DMS53 (cell line): ENCODE results near the gene LRRC7.

Experiments
- DNase-seq: peaks from one replicate; lab custom pipeline; 2025; lab: John Stamatoyannopoulos, UW

Gene LRRC7

DNA sequence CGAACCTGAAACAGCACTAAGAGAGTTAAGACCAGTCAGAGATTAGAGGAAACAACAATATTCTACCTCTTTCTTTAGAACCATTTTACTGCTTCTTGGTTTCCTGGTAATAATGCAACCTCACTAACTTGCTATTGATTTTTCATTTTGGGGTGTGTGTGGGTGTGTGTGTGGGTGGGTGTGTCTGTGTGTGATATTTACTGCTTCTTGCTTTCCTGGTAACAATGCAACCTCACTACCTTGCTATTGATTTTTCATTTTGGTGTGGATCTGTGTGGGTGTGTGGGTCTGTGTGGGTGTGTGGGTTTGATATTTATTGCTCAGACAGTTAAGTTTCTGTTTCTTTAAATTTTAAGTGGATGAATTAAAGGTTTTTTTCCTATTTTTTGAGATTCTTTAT is 208.8 kb downstream of the LRRC7 start:
- DNase-seq = no peak

DNA sequence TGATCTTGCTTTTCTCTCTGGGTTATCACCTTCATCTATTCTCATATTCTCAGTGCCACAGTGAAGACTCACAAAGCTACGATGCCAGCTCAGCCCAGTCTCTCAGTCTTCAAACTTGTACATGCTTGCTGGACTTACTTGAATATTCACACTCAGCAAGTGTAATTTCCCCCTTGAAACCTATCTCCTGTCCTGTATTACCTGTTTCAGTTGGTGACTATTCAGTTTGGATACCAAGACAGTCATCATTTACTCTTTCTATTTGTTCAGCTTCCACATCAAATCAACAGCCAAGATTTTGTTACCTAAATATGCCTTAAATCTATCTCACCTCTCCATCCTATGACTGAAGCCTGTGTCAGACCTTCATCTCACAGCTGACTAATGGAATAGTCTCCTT is 209.7 kb downstream of the LRRC7 start:
- no peak for DNase-seq

DNA sequence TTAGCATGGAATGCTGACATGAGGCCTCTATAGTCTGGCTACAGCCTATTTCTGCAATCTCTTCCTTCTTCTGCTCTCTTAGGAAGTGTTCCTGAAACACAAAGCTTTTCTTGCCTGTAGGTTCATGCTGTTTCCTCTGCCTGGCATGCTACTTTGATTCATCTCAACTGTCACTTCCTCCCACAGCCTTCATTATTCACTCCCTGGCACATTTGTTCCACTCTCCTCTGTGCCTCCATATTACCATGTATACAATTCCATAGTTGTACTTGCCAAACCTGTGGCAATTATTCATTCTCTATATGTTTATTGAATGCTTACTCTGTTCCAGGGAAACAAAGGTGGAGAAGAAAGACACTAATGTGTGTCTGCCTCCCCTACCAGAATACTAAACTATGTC is 210.2 kb downstream of the LRRC7 start:
- no peak for DNase-seq

DNA sequence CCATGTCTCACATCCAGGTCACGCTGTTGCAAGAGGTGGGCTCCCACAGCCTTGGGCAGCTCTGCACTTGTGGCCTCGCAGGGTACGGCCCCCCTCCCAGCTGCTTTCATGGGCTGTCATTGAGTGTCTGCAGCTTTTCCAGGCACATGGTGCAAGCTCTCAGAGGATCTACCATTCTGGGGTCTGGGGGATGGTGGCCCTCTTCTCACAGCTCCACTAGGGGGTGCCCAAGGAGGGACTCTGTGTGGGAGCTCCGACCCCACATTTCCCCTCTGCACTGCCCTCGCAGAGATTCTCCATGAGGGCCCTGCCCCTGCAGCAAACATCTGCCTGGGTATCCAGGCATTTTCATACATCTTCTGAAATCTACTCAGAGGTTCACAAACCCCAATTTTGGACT is 219.4 kb downstream of the LRRC7 start:
- peak; percentile 11 for DNase-seq

DNA sequence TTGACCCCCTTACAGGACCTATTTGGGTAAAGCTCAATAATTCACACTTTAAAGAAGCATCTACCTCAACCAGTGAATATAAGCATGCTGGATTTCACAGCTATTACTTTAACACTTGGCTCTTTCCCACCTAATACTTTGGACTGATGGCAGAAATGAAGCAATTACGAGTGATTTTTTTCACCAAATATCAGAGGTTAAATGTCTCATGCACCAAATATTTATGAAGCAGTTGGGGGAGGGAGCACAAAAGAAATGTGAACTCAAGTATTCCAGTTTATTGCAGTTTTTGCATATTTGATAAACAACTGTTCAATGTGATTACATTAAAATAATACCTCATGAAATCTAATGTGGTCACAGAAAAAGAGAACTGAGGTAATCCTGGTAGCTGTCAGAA is 223.6 kb downstream of the LRRC7 start:
- no peak for DNase-seq

DNA sequence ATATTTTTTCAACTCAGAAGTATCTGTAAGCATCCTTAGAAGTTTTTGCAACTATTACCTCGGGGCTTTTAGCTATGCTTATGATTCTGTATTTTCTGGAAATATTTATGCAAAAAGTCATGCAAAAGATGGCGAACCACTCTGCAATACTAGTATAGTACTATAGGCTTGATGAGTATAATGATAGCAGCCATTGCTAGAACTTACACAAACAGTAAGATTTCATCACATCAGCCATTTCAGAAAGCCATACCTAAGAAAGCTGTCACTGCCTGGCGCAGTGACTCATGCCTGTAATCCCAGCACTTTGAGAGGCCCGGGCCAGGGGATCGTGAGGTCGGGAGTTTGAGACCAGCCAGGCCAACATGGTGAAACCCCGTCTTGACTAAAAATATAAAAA is 227.1 kb downstream of the LRRC7 start:
- no peak for DNase-seq

DNA sequence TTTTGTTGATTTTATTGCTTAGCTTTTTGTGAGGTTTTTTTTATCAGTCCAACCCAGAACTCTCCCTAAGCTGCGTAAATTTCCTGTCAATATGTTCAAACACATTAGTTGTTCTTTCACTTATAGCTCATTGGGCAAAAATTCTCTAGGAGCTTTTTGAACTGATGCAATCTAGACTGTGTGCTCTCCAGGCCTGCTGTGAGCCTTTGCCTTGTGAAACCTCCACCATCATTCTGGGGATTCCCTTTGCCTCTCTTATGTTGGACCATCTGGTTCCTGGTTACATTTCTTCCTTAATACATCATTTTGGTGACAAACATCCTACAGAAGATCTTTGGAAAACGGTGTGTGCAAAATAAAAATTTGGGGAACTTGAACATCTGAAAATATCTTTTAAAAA is 247.2 kb downstream of the LRRC7 start:
- DNase-seq = no peak

DNA sequence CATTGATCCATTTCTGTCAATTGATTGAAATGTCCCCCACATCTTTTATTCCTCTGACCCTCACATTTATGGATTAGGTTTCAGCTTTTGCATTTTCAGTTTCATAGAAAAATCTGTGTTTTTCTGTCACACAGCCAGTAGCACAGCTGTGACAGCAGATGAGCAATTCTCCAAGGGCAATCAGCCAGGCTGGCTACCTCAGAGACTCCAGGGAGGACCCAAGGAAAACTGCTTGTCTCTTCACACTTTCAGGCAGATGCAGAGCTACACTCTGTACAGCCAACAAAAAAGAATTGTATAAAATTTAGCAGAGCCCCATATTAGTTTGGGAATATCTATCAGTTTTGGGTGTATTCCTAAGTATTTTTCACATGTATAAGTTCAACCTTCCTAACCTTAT is 257.2 kb downstream of the LRRC7 start:
- no peak for DNase-seq

DNA sequence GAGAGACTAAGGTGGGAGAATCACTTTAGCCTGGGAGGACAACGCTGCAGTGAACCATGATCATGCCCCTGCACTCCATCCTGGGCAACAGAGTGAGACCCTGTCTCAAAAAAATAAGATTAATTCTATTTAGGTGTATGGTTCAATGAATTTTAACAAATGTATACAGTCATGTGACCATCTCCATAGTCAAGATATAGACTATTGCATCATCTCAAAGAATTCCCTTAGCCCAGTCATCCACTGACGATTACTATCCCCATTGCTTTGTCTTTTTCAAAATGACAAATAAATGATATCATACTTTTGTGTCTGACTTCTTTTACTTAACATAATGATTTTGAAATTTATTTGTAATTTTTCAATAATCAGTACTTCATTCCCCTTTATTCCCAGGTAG is 260.0 kb downstream of the LRRC7 start:
- no peak for DNase-seq

DNA sequence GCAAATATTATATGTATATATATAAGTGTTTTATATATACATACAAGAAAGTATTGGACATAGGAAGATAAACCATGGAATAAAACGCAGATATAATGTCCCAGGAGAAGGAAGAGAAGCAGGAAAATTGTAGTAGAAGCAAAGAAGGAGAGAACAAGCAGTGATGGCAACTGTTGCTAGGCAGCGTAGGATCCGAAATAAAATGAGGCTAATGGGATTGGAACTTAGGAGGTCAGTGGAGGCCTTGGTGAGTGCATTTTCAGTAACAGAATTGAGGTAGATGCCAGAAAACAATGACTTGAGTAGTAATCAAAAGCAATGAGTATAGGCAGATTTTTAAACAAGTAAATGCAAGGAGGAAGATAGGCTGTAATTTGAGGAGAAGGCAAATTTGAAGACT is 265.8 kb downstream of the LRRC7 start:
- no peak for DNase-seq

DNA sequence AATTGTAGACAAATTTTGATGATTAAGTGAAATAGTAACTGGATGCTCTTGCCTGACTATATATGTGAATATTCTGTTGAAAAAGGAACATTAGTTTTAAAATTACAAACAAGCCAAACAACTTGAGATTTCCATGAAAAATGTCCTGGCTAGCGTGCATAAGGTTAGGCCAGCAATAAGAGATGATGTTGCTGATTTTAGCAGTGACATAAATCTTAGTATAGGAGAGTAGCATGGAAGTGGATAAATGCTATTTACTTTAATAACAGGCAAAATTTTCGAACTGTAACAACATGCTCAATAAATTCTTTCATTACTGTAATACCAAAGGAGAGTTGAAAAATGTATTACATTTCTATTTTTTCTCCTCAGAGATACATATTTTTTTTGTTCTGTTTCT is 266.6 kb downstream of the LRRC7 start:
- DNase-seq = no peak

DNA sequence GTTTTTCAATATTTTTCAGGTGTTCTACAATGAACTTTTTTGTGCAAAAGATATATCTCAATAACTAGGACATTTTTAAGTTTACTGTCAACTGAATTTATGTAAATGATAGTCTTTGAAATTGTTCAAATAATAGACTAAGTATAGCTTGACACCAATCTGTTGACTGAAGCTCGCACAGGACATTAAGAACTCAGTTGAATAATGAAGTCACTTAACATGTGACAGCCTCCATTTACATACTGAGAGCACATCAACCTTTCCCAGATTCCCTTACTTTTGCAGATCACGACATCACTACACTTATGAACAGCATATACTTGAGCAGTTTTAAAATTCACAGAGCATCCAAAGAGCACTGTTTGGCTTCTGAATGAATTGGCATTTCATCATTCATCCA is 268.2 kb downstream of the LRRC7 start:
- no peak for DNase-seq

DNA sequence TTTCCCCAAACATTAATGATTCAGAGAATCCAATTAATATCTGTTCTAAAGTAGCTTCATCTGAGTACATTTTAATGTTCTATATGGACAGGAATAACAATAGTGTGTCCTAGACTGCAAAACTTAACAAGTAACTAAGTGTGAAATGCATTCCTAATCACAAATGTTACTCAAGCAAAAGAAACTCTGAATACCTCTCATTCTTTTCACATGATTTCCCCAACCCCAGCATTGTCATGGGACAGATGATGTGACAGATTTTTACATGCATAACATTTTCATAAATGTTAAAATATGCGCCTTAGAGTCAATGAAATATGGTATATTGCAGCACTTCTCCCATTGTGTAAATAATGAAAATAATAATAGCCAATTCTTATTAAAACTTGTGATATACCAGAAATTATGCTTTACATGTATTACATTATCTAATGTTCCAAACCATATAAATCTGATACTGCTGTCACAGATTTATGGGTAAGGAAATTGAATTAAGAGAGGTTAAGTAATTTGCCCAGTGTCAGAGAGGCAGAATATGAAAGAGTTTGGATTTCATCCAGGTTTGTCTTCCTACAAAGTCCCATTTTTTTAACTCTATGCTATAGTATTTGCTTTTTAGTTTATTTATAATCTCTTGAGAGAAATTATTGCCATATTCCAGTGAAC is 269.4 kb downstream of the LRRC7 start:
- DNase-seq = no peak

DNA sequence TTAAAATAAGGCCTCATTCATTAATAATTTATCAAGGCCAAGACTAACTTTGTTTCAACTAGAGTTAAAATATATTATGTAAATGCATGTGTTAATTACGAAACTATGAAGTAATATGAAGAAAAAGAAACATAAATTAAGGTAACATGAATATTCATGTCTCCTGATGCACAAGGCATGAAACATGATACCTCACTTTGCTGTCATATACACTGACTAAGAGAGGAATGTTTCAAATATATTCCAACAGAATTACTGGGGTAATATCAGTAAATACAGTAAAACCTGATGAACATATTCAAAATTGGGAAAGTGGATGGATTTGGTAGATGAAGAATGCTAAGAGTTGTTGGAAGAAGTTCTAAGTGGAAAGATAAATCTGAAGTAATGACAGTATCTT is 274.6 kb downstream of the LRRC7 start:
- no peak for DNase-seq

DNA sequence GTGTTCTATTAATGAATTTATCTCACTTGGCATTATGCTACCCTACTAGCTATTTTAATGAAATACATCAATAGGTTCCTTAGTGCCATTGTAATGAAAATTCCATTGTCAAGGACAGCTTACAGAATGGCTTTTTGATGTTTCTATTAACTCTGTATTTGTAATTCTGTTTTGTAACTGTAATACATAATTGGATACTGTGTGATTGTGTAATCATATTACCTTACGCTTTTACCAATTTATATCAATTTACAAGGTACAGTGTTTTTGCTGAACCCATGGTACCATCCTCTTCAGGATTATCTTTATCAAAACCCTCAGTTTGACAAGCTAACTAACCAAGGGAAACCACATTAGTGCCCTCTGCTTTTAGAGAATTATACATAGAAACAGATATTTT is 277.9 kb downstream of the LRRC7 start:
- no peak for DNase-seq

DNA sequence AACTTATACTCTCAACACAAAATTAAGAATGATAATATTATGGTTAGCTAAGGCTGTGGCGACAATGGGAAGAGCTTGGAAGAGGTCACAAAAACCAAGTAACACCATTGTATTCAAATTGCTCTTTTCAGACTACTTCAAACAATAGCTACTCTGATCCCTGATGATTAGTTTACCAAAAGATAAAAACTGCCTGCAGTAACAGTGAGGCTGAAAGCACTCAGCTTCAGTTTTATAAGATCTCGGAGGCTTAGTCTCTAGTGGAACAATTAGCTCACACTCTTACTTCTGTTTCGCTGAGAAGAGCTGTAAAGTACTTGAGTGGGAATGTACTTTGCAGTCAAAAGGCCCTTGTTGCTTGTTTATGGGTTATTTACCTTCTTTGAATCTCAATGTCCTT is 278.5 kb downstream of the LRRC7 start:
- no peak for DNase-seq

DNA sequence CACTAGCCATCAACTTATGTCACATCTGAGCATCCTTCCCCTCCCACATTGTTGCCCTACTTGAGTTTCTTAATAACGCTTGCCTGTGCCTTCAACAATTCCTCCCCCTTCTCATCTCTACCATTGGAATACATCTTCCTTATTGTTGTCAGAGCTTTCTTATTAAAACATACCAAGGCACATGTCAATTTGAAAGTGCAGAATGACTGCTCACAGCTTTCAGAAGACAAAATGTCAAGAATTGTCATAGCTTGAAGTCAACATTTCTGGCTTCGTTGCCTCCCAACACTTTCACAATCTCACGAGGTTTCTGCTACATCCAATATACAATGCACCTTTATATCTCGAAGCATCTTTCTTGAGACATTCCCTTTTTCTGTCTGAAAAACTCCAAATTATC is 279.9 kb downstream of the LRRC7 start:
- DNase-seq = no peak

DNA sequence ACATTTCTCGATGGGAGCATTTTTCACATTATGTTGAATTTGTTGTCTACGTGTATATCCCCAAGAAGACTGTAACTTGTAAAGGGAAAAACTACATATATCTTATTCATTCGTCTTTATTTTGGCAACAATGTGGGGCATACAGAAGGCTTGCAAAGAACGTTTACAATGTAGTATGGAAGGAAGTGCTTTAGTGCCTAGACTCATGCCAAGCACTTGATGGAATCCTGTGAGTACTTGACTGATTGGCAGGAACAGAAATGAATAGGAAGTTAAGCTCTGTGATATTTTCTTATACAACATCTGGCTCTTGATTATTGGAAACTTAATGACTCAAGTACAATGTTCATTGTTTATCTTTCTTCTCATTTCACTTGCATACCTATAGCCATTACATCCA is 284.4 kb downstream of the LRRC7 start:
- no peak for DNase-seq

DNA sequence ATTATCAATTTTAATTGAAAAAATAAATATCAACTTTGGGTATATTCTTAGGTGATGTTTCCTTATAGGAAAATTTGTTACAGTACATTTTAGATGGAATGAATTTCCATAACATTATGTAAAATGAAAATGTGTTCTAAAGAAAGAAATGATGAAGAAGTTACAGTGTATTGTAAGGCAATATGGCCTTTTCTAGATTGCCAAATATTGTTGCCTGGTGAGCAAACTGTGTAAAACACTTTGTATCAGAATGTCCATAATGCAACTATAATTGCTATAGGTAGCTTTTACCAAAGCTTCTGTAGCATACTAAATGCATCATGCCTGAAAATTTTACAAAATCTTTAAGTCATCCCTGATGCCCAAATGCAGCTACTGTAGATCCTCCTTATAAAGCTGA is 285.0 kb downstream of the LRRC7 start:
- no peak for DNase-seq

DNA sequence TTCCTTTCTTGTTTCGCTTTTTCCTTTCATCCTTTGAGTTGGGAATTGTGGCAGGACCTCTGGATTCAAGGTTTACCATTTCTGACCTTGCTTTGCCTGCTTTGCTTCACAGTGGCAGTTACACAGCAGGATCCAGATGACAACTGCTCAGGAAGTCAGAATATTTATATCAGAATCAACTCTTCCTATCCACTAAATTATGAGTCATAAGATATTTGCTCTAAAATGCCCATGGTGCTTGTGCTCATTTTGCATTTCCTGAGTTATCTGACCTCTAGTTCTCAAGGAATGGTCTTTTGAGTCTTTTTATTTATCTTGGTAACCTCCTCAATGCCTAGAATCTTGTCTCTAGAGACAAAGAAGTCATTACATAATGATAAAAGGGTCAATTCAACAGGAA is 290.8 kb downstream of the LRRC7 start:
- DNase-seq = peak; percentile 77

DNA sequence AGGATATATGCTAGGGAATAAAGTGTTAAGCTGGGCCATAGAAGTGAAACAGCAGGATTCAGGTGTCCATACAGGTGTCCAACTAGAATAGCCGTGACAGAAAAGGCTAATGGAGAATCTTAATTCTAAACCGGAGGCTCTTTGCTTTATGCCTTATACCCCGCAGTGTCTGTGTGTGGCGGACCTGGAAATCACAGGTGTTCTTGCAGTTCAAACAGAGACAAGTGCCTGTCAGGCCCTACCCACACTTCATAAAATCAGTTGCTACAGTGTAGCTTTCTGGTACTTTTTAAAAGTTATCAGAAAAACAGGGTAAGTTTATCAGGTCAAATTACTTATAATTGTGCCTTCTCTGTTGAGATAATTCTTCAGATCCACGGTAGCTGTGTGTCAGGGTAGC is 293.9 kb downstream of the LRRC7 start:
- DNase-seq = peak; percentile 20

DNA sequence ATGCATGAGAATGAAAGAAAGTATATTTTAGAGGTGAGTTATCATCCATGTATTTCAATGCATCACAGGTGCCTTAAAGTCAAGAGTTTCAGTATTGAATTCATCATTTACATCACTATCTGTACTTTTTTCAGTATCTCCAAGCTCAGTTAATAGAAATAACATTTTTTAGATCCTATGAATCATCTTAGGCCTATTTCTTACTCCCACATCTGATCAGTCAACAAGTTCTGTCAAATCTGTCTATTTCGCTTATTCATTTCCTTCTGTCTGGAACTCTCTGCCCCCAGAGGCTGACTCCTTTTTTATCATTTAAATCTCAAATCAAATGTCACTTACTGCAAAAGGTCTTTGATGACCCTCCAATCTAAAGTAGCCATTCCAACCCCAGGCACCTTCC is 295.2 kb downstream of the LRRC7 start:
- DNase-seq = no peak

DNA sequence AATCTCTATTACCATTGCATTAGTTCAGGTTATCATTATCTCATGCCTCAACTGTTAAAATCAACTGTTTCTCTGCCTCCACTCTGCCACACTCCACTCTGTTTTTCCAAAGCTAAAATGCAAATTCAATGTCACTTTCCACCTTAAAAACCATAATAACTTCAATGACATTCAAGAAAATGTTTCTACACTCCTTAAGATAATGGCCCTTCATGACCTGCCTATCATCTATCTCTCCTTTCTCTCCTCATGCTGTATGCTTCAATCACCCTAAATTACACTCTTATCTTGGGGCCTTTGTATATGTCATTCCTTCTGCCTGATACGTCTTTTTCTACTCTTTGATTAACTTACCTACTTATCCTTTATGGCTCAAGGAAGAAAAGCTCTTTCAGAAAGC is 296.0 kb downstream of the LRRC7 start:
- no peak for DNase-seq

DNA sequence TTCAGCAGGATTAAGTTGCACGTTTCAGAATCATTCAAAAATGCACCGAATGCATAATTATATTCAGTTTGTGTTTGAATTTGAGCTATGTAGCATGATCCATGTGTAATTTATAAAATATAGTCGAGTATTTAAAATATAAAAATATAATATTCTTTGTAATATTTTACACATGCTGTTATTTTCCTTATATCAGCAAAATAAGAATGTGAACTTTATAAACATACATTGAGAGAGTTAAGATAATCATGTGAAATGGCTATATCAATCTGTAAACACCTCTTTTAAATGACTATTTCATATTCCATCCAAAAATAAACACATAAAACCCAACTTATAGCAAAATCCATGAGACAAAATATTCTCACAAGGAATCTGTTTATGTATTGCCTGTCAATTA is 303.7 kb downstream of the LRRC7 start:
- DNase-seq = no peak

DNA sequence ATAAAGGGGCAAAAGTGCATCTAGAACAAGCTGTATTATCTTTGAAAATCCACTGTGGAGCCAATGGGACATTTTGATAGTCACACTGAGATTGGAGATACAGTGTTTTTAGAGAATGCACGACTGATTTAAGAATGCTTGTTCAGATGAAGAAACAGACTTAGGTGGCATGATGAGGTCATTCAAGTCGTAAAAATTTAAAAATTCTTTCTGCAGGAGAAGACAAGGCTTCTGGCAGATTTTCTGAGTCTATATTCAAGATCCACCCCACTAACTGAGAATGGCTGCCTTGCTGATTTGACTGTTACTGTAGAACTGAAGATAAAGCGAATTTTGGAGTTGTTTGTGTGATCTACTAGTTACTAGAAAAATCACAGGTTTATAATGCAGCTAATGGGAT is 310.6 kb downstream of the LRRC7 start:
- DNase-seq = no peak
